Adrenal gland (tissue), 5 donors: ENCODE measurements around the gene TEX30.

ENCODE experiments used
- POLR2A ChIP-seq, 2 donors: fragments of 450-650 bp; IDR thresholded peaks; one replicate each; pipeline ENCODE4 v1.6.1; 2017; ENCODE audit warnings: antibody characterized with exemption in 2 of 2, mild to moderate bottlenecking in 2 of 2, moderate library complexity in 1 of 2
- TF ChIP-seq, protein P1 (sequence below), 6 experiments: fragments of 450-650 bp in 4 of 6; fragments of 200-600 bp in 2 of 6; sonication (generic) in 1 of 6; IDR thresholded peaks; 1 replicate in 5 of 6; 2 replicates in 1 of 6; pipeline versions ENCODE4 v1.5.1 to v1.8.0; 2016 to 2021; ENCODE audit warnings: antibody characterized with exemption in 6 of 6, mild to moderate bottlenecking in 2 of 6, moderate library complexity in 1 of 6
- donor health status: DM: no; HTN: no; CAD: no.

DNA sequence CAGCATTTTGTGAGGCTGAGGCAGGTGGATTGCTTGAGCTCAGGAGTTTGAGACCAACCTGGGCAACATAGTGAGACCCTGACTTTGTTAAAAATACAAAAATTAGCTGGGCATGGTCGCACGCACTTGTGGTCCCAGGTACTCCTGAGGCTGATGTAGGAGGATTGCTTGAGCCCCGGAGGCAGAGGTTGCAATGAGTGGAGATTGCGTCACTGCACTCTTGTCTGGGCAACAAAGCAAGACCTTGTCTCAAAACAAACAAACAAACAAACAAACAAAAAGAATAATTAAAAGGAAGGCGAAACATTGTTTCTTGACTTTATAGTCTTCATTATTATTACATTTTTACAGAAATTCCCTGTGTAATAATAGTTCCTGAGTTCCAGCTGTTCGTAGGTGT is 41.2 kb upstream of the TEX30 start:
- TF ChIP-seq, protein P1, sequence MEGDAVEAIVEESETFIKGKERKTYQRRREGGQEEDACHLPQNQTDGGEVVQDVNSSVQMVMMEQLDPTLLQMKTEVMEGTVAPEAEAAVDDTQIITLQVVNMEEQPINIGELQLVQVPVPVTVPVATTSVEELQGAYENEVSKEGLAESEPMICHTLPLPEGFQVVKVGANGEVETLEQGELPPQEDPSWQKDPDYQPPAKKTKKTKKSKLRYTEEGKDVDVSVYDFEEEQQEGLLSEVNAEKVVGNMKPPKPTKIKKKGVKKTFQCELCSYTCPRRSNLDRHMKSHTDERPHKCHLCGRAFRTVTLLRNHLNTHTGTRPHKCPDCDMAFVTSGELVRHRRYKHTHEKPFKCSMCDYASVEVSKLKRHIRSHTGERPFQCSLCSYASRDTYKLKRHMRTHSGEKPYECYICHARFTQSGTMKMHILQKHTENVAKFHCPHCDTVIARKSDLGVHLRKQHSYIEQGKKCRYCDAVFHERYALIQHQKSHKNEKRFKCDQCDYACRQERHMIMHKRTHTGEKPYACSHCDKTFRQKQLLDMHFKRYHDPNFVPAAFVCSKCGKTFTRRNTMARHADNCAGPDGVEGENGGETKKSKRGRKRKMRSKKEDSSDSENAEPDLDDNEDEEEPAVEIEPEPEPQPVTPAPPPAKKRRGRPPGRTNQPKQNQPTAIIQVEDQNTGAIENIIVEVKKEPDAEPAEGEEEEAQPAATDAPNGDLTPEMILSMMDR (IDR thresholded peaks at IDR 0.05), result no peak
- TF ChIP-seq POLR2A (IDR thresholded peaks at IDR 0.05), result no peak
